ENCODE data around the gene HAUS1. TPM values are rescaled to one million over a fixed set of nuclear protein-coding genes. Genes with fewer than 3 reads are reported as not detected.

Gene HAUS1
- 32.6 TPM for total RNA-seq (2013)
- polyA plus RNA-seq (10 to 100 TPM; 12.1 to 50.4 (median 34.6) TPM), polyA minus RNA-seq (6.9 and 9.7 TPM in 2 replicates), total RNA-seq (1.8 to 15.5 (median 10.2) reads per million in 11 experiments)

GRCh38 chr18:46104128-46104911 lies at the start of gene HAUS1:
TSS of gene HAUS1 (plus strand) at chr18:46104385. CDS start at chr18:46104412, 27 bp downstream.
- no peaks in the 10 kb centered on the region for H4K20me1 ChIP-seq (ENCODE audit: insufficient read depth, low read length)
- H3K27me3 ChIP-seq (ENCODE audit: control insufficient read depth in 2 of 2, insufficient read depth in 2 of 2, low read length in 2 of 2): no peaks in the 10 kb centered on the region
- peak; percentile 34 to 65 (median 35) for DNase-seq
- Mint-ChIP-seq H3K27me3 (ENCODE audit: low read depth in 3 of 3) (peaks cover 0 to 3% (median 0%) of the 10 kb centered on the region in 3 donors), H3K36me3 (peaks cover 11 to 16% of the 10 kb centered on the region in 2 donors), H3K9me3 (no peaks in the 10 kb centered on the region), H3K4me3 (peak within 1 kb of the TSS; percentile 100), H3K4me1 (peaks cover 13% of the 10 kb centered on the region), H3K27ac (peak within 1 kb of the TSS; percentile 79 to 92 (median 90))
- H3K4me1 ChIP-seq (ENCODE audit: control insufficient read depth in 1 of 2, insufficient read depth in 2 of 2, low read length in 2 of 2): peaks cover 7 to 14% of the 10 kb centered on the region in 2 donors
- peaks cover 5 to 16% of the 10 kb centered on the region in 2 donors for H3K36me3 ChIP-seq (replicated peaks in 1 of 2; ENCODE audit: control insufficient read depth in 1 of 2, insufficient read depth in 2 of 2, low read length in 2 of 2)
- peaks cover 37% of the 10 kb centered on the region for H3K79me2 ChIP-seq (ENCODE audit: insufficient read depth, low read length)
- no peak for TF ChIP-seq CTCF (IDR thresholded peaks at IDR 0.05)
- intact Hi-C loops (cut with micrococcal nuclease): no loop called here
- WGBS (ENCODE audit: insufficient coverage): under 1% methylated on average over 46 of the region's 57 CpGs
- H3K27ac ChIP-seq (ENCODE audit: low read depth in 1 of 2, low read length in 2 of 2): peak within 1 kb of the TSS in 1 of 2 donors; percentile 60
- no peaks in the 10 kb centered on the region for H3K9me3 ChIP-seq (replicated peaks in 1 of 2; ENCODE audit: control insufficient read depth in 1 of 2, insufficient read depth in 1 of 2, low read length in 2 of 2)
- H3K4me2 ChIP-seq (replicated peaks; ENCODE audit: extremely low read depth, low read length, poor library complexity, severe bottlenecking): peak within 1 kb of the TSS; percentile 83
- H3K9ac ChIP-seq (ENCODE audit: insufficient read depth, low read length, poor library complexity, severe bottlenecking): peak within 1 kb of the TSS; percentile 71
- H2AFZ ChIP-seq (ENCODE audit: insufficient read depth, low read depth, low read length, poor library complexity, severe bottlenecking): peak within 1 kb of the TSS; percentile 99
- peak within 1 kb of the TSS; percentile 68 to 95 (median 82) for H3K4me3 ChIP-seq (replicated peaks in 1 of 3; ENCODE audit: low read depth in 2 of 3, low read length in 3 of 3)

GRCh38 chr18:46054956-46055837 lies 49.0 kb upstream of the HAUS1 start:
- H4K20me1 ChIP-seq (ENCODE audit: insufficient read depth, low read length): peaks cover 84% of the 10 kb centered on the region
- peaks cover 0 to 1% (median 0%) of the 10 kb centered on the region in 7 donors for H3K9me3 Mint-ChIP-seq
- H3K27me3 Mint-ChIP-seq (ENCODE audit: low read depth in 3 of 3): no peaks in the 10 kb centered on the region
- no peak for DNase-seq
- 18% methylated on average over 3 of the region's 6 CpGs for WGBS (ENCODE audit: insufficient coverage)
- H3K4me3 Mint-ChIP-seq: peak overlapping the region in 1 of 2 donors; percentile 28
- H3K4me1 ChIP-seq (ENCODE audit: control insufficient read depth in 1 of 2, insufficient read depth in 2 of 2, low read length in 2 of 2): peaks cover 22 to 28% of the 10 kb centered on the region in 2 donors
- H3K4me1 Mint-ChIP-seq: peaks cover 48% of the 10 kb centered on the region
- no peaks in the 10 kb centered on the region for H3K27me3 ChIP-seq (ENCODE audit: control insufficient read depth in 2 of 2, insufficient read depth in 2 of 2, low read length in 2 of 2)
- no peak overlapping the region for H3K9ac ChIP-seq (ENCODE audit: insufficient read depth, low read length, poor library complexity, severe bottlenecking)
- no peak overlapping the region for H3K4me3 ChIP-seq (replicated peaks in 1 of 3; ENCODE audit: low read depth in 2 of 3, low read length in 3 of 3)
- H3K79me2 ChIP-seq (ENCODE audit: insufficient read depth, low read length): peaks cover 93% of the 10 kb centered on the region
- no peak for TF ChIP-seq CTCF (IDR thresholded peaks at IDR 0.05)
- intact Hi-C loops (cut with micrococcal nuclease): no loop called here
- H3K36me3 ChIP-seq (replicated peaks in 1 of 2; ENCODE audit: control insufficient read depth in 1 of 2, insufficient read depth in 2 of 2, low read length in 2 of 2): no peaks in the 10 kb centered on the region
- H3K36me3 Mint-ChIP-seq: peaks cover 10 to 12% of the 10 kb centered on the region in 2 donors
- peak overlapping the region in 5 of 7 donors; percentile 17 to 85 (median 55) for H3K27ac Mint-ChIP-seq
- H3K4me2 ChIP-seq (replicated peaks; ENCODE audit: extremely low read depth, low read length, poor library complexity, severe bottlenecking): no peak overlapping the region
- peak overlapping the region in 1 of 2 donors; percentile 6 for H3K27ac ChIP-seq (ENCODE audit: low read depth in 1 of 2, low read length in 2 of 2)
- H2AFZ ChIP-seq (ENCODE audit: insufficient read depth, low read depth, low read length, poor library complexity, severe bottlenecking): no peak overlapping the region
- no peaks in the 10 kb centered on the region for H3K9me3 ChIP-seq (replicated peaks in 1 of 2; ENCODE audit: control insufficient read depth in 1 of 2, insufficient read depth in 1 of 2, low read length in 2 of 2)

All from CD14-positive monocyte (primary cell).